Loucy (cell line): ENCODE results near the gene BRICD5.

ENCODE experiments used
- H2AFZ ChIP-seq: fragments of 200-600 bp; sonication (generic); 2 replicates; pipeline ENCODE4 v1.6.0; 2016; ENCODE audit warnings: antibody characterized with exemption, mild to moderate bottlenecking, low read length, moderate library complexity
- H3F3A ChIP-seq: fragments of 200-600 bp; 2 replicates; pipeline ENCODE4 v1.6.0; 2016; ENCODE audit warnings: antibody characterized with exemption, low read depth, mild to moderate bottlenecking
- H3K27me3 ChIP-seq: fragments of 200-600 bp; sonication (generic); 2 replicates; pipeline ENCODE4 v1.6.1; 2014; ENCODE audit warnings: low read length, mild to moderate bottlenecking; ENCODE audit not compliant: insufficient read depth, poor library complexity, severe bottlenecking
- H3K36me3 ChIP-seq: fragments of 200-600 bp; sonication (generic); 2 replicates; pipeline ENCODE4 v1.6.1; 2016; ENCODE audit warnings: low read length; ENCODE audit not compliant: insufficient read depth
- H3K4me1 ChIP-seq: fragments of 200-600 bp; sonication (generic); 2 replicates; pipeline ENCODE4 v1.5.1; 2014; ENCODE audit warnings: low read length, mild to moderate bottlenecking; ENCODE audit not compliant: insufficient read depth, poor library complexity, severe bottlenecking
- H3K4me2 ChIP-seq: fragments of 200-600 bp; sonication (generic); 2 replicates; pipeline ENCODE4 v1.6.0; 2014; ENCODE audit warnings: antibody characterized with exemption, low read length, low read depth, mild to moderate bottlenecking; ENCODE audit not compliant: poor library complexity, severe bottlenecking
- H3K4me3 ChIP-seq: fragments of 200-600 bp; sonication (generic); 2 replicates; pipeline ENCODE4 v1.5.1; 2014; ENCODE audit warnings: low read length, mild to moderate bottlenecking, mixed read lengths; ENCODE audit not compliant: poor library complexity, severe bottlenecking
- H3K79me2 ChIP-seq: fragments of 200-600 bp; sonication (generic); 2 replicates; pipeline ENCODE4 v1.6.1; 2014; ENCODE audit warnings: low read length; ENCODE audit not compliant: insufficient read depth
- H3K9ac ChIP-seq: fragments of 200-600 bp; sonication (generic); 2 replicates; pipeline ENCODE4 v1.6.0; 2014; ENCODE audit warnings: mild to moderate bottlenecking, low read depth, low read length, moderate library complexity; ENCODE audit not compliant: poor library complexity, severe bottlenecking
- H3K9me2 ChIP-seq: fragments of 200-600 bp; sonication (generic); replicated peaks from 2 replicates; pipeline ENCODE4 v1.6.1; 2016; ENCODE audit warnings: low read depth, low read length, mixed read lengths
- H3K9me3 ChIP-seq: fragments of 200-600 bp; sonication (generic); 2 replicates; pipeline ENCODE4 v1.6.1; 2014; ENCODE audit warnings: mild to moderate bottlenecking, antibody characterized with exemption, low read length, low read depth; ENCODE audit not compliant: insufficient read depth
- H4K20me1 ChIP-seq: fragments of 200-600 bp; sonication (generic); 2 replicates; pipeline ENCODE4 v1.6.0; 2014; ENCODE audit warnings: antibody characterized with exemption, low read length, mild to moderate bottlenecking; ENCODE audit not compliant: insufficient read depth, poor library complexity, severe bottlenecking
- EZH2phosphoT487 ChIP-seq: fragments of 200-600 bp; IDR thresholded peaks from 2 replicates; pipeline ENCODE4 v1.6.1; 2018; ENCODE audit warnings: antibody characterized with exemption, mild to moderate bottlenecking, moderate library complexity, borderline replicate concordance
- TF ChIP-seq, protein P1 (sequence below): fragments of 200-600 bp; sonication (generic); conservative IDR thresholded peaks from 2 replicates; pipeline ENCODE4 v1.5.1; 2014; ENCODE audit warnings: mild to moderate bottlenecking, antibody characterized with exemption, low read length

BRICD5 gene

DNA sequence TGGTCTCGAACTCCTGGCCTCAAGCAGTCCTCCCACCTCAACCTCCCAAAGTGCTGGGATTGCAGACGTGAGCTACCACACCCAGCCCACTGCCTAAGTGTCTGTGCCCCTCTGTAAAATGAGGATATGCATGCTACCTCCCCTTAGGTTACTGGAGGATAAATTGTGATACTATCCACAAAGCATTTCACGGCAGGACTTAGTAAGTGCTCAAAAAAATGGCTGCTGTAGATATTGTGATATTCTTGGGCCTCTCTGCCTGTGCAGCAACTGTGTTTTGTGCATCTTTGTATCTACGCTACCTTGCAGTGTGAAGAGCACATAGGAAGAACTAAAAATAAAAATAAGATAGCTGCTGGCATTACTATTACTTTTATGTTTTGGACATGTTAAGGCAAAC, 12.4 kb downstream of the BRICD5 start:
- no peaks in the 10 kb centered on the region for H3K27me3 ChIP-seq
- H3F3A ChIP-seq, result no peaks in the 10 kb centered on the region
- H3K4me2 ChIP-seq, result no peak overlapping the region
- H3K4me1 ChIP-seq, result no peaks in the 10 kb centered on the region
- no peaks in the 10 kb centered on the region for H3K79me2 ChIP-seq
- TF ChIP-seq EZH2phosphoT487, result no peak
- TF ChIP-seq, protein P1, sequence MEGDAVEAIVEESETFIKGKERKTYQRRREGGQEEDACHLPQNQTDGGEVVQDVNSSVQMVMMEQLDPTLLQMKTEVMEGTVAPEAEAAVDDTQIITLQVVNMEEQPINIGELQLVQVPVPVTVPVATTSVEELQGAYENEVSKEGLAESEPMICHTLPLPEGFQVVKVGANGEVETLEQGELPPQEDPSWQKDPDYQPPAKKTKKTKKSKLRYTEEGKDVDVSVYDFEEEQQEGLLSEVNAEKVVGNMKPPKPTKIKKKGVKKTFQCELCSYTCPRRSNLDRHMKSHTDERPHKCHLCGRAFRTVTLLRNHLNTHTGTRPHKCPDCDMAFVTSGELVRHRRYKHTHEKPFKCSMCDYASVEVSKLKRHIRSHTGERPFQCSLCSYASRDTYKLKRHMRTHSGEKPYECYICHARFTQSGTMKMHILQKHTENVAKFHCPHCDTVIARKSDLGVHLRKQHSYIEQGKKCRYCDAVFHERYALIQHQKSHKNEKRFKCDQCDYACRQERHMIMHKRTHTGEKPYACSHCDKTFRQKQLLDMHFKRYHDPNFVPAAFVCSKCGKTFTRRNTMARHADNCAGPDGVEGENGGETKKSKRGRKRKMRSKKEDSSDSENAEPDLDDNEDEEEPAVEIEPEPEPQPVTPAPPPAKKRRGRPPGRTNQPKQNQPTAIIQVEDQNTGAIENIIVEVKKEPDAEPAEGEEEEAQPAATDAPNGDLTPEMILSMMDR, result no peak
- H3K9me3 ChIP-seq, result no peaks in the 10 kb centered on the region
- H3K4me3 ChIP-seq, result no peak overlapping the region
- H3K9me2 ChIP-seq, result no peaks in the 10 kb centered on the region
- no peaks in the 10 kb centered on the region for H3K36me3 ChIP-seq
- no peak overlapping the region for H3K9ac ChIP-seq
- no peaks in the 10 kb centered on the region for H4K20me1 ChIP-seq
- H2AFZ ChIP-seq, result no peak overlapping the region

DNA sequence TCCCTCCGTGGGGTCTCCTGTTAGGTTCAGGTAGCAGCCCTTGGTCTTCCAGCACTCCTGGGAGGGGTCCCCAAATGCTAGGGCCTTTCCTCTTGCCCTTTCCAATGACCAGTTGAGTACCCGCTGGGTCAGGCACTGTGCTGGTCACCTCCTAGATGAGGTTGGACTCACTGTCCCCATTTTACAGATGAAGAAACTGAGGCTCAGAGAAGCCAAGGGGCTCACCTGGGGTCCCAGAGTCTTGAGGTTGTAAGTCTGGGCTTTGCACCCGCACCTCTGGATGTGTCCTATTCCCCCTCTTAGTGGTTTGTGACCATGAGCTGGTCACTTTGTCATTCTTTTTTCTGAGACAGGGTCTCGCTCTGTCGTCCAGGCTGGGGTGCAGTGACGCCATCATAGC, 12.9 kb downstream of the BRICD5 start:
- Histone ChIP-seq H3K27me3 (no peaks in the 10 kb centered on the region), H3K4me1 (no peaks in the 10 kb centered on the region), H3K4me3 (no peak overlapping the region), H3K79me2 (no peaks in the 10 kb centered on the region), H3K9me3 (no peaks in the 10 kb centered on the region), H3K9me2 (no peaks in the 10 kb centered on the region), H4K20me1 (no peaks in the 10 kb centered on the region), H3K9ac (no peak overlapping the region), H3K4me2 (no peak overlapping the region), H3K36me3 (no peaks in the 10 kb centered on the region), H2AFZ (no peak overlapping the region), H3F3A (no peaks in the 10 kb centered on the region)
- no peak for TF ChIP-seq EZH2phosphoT487
- TF ChIP-seq, protein P1, result no peak

DNA sequence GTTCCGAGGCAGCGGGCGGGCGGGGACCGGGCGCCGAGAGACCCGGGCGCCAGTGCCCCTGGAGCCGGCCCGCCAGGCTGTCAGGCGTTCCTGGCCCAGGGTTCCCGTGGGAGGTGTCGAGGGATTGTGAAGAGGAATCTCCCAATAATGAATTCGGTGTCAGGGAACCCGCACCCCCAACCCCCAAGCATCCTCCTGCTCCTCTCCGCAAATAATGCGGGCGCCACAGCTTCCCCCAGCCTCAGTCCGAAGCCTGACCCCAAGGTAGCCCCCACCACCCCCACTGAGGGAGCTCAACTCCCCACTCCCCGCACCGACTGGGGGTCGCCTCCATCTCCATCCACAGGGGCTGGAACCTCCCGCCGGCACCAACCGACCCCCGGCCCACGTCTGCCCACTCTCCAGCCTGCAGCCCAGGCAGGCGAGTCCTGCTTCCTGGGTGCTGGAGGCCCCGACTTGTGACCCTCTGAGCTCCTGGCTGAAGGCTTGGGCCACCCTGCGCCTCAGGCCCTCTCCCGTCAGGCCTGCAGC, 13.6 kb downstream of the BRICD5 start:
- TF ChIP-seq, protein P1, result no peak
- no peak for TF ChIP-seq EZH2phosphoT487
- Histone ChIP-seq H3K9me2 (no peaks in the 10 kb centered on the region), H3K9ac (no peak overlapping the region), H3K4me1 (no peaks in the 10 kb centered on the region), H3K9me3 (no peaks in the 10 kb centered on the region), H3F3A (no peaks in the 10 kb centered on the region), H3K36me3 (no peaks in the 10 kb centered on the region), H2AFZ (no peak overlapping the region), H4K20me1 (no peaks in the 10 kb centered on the region), H3K4me3 (no peak overlapping the region), H3K27me3 (no peaks in the 10 kb centered on the region), H3K79me2 (no peaks in the 10 kb centered on the region), H3K4me2 (no peak overlapping the region)
